GM20000 (cell line): Measurements from ENCODE around the gene B4GALNT2.

Source experiments
- DNase-seq: peaks from one replicate; pipeline ENCODE4 v3.0.0; 2012; ENCODE audit warnings: low spot score
- TF ChIP-seq, protein P1 (sequence below): IDR thresholded peaks from 2 replicates; pipeline ENCODE4 v1.5.1; 2012; ENCODE audit warnings: mild to moderate bottlenecking, control low read depth; ENCODE audit errors: extremely low read depth, missing control alignments

The B4GALNT2 gene

DNA sequence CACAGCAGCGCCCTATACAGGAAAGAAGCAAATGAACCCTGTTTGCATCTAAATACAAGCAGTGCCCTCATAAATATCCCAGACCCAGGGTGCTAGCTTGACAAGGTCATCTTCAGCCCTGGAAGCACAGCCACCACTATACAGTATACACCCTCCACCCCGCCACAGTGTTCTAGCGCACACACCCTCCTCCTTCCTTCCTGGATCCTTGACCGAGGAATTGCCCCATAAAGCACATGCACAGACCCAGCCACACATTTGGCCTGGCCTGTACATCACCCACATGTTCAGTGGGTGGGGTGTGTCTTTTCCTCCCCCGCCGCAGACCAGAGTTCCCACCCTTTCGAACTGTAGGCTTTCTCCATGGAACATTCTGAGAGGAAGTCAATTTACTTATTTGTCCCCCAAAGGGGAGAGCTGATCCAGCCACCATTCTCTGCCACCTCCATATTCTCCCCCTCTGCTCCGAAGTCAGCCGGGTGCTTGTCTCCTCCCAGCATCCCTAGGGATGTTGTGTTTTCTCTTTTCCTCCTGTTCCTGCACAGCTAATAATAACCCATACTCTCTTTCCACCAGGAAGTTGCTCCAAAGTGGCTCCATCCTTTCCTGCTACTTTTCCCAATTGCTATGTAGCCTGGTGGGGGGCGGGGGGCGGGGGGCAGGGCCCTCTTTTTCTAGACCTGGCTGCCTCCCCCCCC, 84.5 kb downstream of the B4GALNT2 start:
- TF ChIP-seq, protein P1, sequence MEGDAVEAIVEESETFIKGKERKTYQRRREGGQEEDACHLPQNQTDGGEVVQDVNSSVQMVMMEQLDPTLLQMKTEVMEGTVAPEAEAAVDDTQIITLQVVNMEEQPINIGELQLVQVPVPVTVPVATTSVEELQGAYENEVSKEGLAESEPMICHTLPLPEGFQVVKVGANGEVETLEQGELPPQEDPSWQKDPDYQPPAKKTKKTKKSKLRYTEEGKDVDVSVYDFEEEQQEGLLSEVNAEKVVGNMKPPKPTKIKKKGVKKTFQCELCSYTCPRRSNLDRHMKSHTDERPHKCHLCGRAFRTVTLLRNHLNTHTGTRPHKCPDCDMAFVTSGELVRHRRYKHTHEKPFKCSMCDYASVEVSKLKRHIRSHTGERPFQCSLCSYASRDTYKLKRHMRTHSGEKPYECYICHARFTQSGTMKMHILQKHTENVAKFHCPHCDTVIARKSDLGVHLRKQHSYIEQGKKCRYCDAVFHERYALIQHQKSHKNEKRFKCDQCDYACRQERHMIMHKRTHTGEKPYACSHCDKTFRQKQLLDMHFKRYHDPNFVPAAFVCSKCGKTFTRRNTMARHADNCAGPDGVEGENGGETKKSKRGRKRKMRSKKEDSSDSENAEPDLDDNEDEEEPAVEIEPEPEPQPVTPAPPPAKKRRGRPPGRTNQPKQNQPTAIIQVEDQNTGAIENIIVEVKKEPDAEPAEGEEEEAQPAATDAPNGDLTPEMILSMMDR: no peak
- peak; percentile 19 for DNase-seq

DNA sequence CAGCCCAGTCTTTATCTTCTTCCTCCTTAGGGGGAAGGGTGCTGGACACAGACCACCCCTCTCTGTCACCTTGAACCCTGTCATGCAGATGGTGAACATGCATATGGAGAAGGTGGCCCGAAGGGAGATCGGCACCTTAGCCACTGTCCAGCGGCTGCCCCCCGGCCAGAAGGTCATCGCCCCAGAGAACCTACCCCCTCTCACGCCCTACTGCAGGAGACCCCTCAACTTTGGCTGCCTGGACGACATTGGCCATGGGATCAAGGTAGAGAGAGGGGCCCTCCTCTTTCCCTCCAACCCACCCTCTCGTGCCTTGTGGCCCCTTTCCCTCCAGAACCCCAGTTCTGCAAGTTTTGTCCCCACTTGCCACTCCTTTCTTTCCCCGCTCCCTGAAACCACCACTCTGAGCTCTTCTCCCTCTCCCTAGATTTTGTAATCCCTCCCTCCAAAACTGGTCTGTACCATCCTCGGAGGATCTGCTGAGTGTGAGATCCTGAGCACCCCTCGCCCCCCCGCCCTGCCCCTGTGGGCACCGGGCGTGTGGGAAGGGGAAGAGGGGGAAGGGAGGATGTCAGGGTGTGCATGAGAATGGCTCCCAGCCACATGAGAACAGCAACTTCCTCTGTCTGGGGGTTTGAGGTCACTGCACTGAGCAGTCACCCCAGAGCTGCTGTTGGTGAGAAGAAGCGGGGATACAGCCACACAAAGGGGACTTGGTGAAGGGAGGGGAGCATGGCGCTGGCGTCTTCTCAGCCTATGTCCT, 85.3 kb downstream of the B4GALNT2 start:
- peak; percentile 87 for DNase-seq
- TF ChIP-seq, protein P1: no peak

DNA sequence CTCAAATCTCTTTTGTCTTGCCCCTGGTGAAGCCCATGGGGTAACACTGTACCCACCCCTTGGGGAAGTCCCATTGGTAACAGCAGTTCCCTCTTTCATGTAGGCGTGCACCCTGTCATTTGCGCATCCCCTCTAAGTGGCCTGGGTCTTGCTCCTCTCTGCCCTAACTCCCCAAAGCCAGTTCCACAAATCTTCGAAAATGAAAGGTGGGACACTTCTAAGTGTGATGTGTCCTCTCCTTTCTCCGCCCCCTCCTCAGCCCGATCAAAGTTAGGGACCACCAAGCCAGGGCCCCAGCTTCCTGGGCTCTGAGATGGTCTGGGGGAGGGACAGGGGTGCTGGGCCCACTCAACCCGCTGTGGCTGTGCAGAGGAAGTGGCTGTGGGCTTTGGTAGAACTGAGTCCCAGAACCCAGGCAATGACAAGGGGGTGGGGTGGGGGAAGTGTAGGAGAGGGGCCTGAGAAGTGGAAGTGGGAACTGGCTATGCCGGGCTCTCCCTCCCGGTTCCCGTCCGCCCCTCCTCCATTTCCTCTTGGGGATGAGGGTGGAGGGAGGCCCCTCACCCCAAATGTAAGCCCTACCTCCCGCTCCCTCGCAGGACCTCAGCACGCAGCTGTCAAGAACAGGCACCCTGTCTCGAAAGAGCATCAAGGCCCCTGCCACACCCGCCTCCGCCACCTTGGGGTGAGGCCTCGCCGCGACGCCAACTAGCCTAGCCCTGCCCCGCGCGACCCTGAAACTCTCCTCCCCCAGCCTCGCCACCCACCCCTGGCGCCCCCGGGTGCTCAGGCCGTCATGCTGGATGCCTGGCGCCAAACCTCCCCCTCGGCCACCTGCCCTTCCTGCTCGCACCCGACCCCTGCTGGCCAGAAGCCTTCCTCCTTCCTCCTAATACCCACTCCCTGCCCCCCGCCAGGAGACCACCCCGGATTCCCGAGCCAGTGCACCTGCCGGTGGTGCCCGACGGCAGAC, 86.7 kb downstream of the B4GALNT2 start:
- TF ChIP-seq, protein P1: peak; percentile 27
- peak; percentile 79 for DNase-seq

DNA sequence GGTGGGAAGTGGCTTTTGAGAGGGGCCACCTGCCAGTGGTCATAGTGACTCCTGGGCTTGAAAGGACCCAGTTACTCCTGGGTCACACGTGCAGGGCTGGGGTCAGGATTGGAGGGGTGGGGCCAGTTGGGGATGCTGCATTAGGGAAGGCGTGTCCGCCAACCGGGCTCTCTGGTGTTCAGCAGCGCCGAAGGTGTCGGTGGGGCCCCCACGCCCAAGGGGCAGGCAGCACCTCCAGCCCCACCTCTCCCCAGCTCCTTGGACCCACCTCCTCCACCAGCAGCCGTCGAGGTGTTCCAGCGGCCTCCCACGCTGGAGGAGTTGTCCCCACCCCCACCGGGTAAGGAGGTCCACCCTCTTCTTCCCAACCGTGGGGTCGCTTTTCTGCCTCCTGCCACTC, 87.4 kb downstream of the B4GALNT2 start:
- DNase-seq: no peak
- TF ChIP-seq, protein P1: no peak

DNA sequence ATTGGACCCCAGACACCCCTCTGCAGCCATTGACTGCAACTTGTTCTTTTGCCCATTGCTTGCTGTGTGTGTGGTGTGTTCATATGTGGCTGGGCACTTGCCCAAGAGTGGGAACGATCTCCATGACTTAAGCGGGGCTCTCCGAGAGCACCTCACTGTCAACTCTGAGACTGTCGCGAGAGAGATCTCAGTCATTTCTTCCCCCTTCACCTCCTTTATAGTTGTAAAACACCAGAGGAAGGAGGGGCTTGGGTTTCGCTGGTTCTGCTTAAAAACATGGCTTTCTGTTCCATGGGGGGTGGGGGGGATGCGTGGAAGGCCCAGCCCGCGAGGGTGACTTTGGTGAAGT, 90.6 kb downstream of the B4GALNT2 start:
- TF ChIP-seq, protein P1: no peak
- peak; percentile 29 for DNase-seq

DNA sequence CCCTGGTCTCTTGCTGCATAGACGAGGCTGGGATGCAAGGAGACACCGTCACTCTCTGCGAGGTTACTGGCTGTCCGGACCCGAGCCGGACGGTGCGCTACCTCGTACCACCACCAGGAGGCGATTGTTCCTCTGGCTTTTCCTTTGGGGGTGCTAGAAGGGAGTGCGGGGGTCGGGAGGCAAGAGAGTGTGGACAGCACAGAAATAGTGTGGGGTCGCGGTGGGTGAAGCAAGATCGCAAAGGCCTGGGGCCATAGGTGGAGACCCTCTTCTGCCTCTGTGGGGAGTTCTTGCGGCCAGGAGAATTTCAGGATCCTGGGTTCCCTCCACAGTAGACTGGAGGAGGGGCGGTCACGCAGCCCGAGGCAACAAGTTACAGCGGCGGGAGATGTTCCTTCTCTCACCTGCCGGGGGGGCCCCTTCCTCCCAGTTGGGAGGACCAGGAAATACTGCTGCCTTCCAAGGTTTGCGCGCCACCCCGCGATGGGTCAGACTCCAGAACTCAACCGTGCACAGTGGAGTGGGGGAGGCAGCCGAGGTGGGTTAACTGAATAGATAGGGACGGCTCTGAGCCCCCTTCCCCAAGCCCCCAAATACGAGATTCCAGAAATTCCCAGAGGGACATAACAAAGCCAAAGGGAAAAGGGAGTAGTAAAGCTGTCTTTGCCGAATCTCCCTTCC, 91.1 kb downstream of the B4GALNT2 start:
- DNase-seq: peak; percentile 81
- TF ChIP-seq, protein P1: peak; percentile 93
